Measurements from ENCODE around the gene PLD3. TPM values are rescaled to one million over a fixed set of nuclear protein-coding genes. Genes with fewer than 3 reads are reported as not detected.

The PLD3 gene
- total RNA-seq, 2 experiments from 2014 or later: 109 to 114 TPM

GRCh38 chr19:40366697-40367561, 18.4 kb downstream of the PLD3 start:
- BruUV-seq (replicated peaks): no TSS peak
- ChIA-PET CTCF (ENCODE audit: unreplicated experiment) (no interaction called here), POLR2A (no interaction called here)
- Histone ChIP-seq H3K4me3 (ENCODE audit: low read depth, low read length, poor library complexity, severe bottlenecking) (no peak overlapping the region), H3K9me3 (ENCODE audit: low read length) (no peaks in the 10 kb centered on the region), H3K36me3 (ENCODE audit: insufficient read depth, low read length) (no peaks in the 10 kb centered on the region), H3K79me2 (ENCODE audit: insufficient read depth, low read depth, low read length) (no peaks in the 10 kb centered on the region), H2AFZ (ENCODE audit: low read length) (no peak overlapping the region), H3K9me2 (ENCODE audit: insufficient read depth, low read length) (no peaks in the 10 kb centered on the region), H4K20me1 (ENCODE audit: insufficient read depth, low read length) (no peaks in the 10 kb centered on the region), H3K27ac (ENCODE audit: low read depth, low read length, poor library complexity, severe bottlenecking) (no peak overlapping the region), H3K4me2 (ENCODE audit: low read length) (no peak overlapping the region), H3K4me1 (ENCODE audit: insufficient read depth, low read length, poor library complexity, severe bottlenecking) (peaks cover 12% of the 10 kb centered on the region)
- TF ChIP-seq EZH2phosphoT487 (IDR thresholded peaks at IDR 0.05; ENCODE audit: borderline replicate concordance, low read depth, low read length) (no peak), CTCF (conservative IDR thresholded peaks at IDR 0.05; ENCODE audit: low read length) (no peak)
- intact Hi-C loops (cut with micrococcal nuclease; ENCODE audit: unreplicated experiment): no loop called here
- no peak for DNase-seq (ENCODE audit: low spot score)

- H3K36me3 ChIP-seq (ENCODE audit: insufficient read depth, low read length): no peaks in the 10 kb centered on the region
- no peaks in the 10 kb centered on the region for H4K20me1 ChIP-seq (ENCODE audit: insufficient read depth, low read length)
- H3K27ac ChIP-seq (ENCODE audit: low read depth, low read length, poor library complexity, severe bottlenecking): no peak overlapping the region
- no peak overlapping the region for H3K4me2 ChIP-seq (ENCODE audit: low read length)
- no peak for TF ChIP-seq EZH2phosphoT487 (IDR thresholded peaks at IDR 0.05; ENCODE audit: borderline replicate concordance, low read depth, low read length)
- no peak for TF ChIP-seq CTCF (conservative IDR thresholded peaks at IDR 0.05; ENCODE audit: low read length)
- POLR2A ChIA-PET: no interaction called here
- no peak overlapping the region for H3K4me3 ChIP-seq (ENCODE audit: low read depth, low read length, poor library complexity, severe bottlenecking)
- no peak for DNase-seq (ENCODE audit: low spot score)
- intact Hi-C loops (cut with micrococcal nuclease; ENCODE audit: unreplicated experiment): no loop called here
- no peak overlapping the region for H2AFZ ChIP-seq (ENCODE audit: low read length)
- H3K9me3 ChIP-seq (ENCODE audit: low read length): no peaks in the 10 kb centered on the region
- H3K79me2 ChIP-seq (ENCODE audit: insufficient read depth, low read depth, low read length): no peaks in the 10 kb centered on the region
- no peaks in the 10 kb centered on the region for H3K9me2 ChIP-seq (ENCODE audit: insufficient read depth, low read length)
- BruUV-seq (replicated peaks): no TSS peak
- peaks cover 12% of the 10 kb centered on the region for H3K4me1 ChIP-seq (ENCODE audit: insufficient read depth, low read length, poor library complexity, severe bottlenecking)
- CTCF ChIA-PET (ENCODE audit: unreplicated experiment): no interaction called here
Measured at GRCh38 chr19:40367577-40368434, 19.3 kb downstream of the PLD3 start.
